COLO668 (cell line): ENCODE results near the gene AMDHD1.
"Not testable (repeated sequence)": the region's sequence is repeated elsewhere in the genome, so short reads cannot be mapped to it uniquely, and the experiment has no call there.

ENCODE experiments used
- DNase-seq: peaks from one replicate; lab custom pipeline; 2025; ENCODE audit not compliant: unreplicated experiment; lab: John Stamatoyannopoulos, UW

The AMDHD1 gene

GRCh38 chr12:95962222-95962621, 19.1 kb downstream of the AMDHD1 start:
- DNase-seq: peak; percentile 17

GRCh38 chr12:95963096-95963495, 20.0 kb downstream of the AMDHD1 start:
- DNase-seq: no peak

GRCh38 chr12:95966287-95966870, 23.2 kb downstream of the AMDHD1 start:
- DNase-seq: peak; percentile 22

DNA sequence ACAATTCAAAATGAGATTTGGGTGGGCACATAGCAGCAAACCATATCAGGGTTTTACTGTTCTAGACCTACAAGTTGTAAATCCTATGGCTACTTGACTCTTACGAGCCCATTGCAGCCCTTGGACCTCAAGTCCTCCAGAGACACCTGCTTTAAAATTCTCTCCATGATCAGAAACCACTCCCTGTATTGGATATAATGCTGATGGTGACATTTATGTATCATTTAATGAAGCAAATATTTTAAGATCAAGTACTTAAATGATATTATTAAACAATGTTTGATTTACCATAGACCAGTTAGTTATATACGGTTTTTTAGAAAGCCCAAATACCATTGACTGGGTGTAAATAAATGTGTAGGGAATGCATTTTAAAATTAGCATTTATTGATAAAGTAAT, 24.2 kb downstream of the AMDHD1 start:
- no peak for DNase-seq

DNA sequence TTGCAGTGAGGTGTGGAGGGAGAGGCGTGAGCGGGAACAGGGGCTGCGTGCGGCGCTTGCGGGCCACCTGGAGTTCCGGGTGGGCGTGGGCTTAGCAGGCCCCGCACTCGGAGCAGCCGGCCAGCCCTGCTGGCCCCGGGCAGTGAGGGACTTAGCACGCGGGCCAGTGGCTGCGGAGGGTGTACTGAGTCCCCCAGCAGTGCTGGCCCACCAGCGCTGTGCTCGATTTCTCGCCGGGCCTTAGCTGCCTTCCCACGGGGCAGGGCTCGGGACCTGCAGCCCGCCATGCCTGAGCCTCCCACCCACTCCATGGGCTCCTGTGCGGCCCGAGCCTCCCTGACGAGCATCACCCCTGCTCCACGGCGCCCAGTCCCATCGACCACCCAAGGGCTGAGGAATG, 26.0 kb downstream of the AMDHD1 start:
- not testable (repeated sequence) for DNase-seq

DNA sequence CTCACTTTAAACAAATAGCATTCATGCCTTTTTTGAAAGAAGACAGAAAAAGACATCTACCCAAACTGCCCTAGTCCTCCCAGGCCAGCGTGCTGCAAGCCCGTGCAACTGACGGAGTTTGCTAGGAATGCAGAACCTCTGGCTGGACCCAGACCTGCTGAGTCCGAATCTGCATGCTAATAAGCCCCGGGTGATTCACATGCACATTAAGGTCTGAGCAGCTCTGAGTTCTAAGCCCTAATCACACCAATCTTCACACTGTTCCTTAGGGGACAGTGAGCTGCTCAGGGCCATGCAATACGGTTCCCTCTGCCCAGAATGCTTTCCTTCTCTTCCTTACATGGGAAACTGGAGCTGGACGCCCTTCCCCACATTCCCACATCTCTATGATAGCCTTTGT, 27.8 kb downstream of the AMDHD1 start:
- no peak for DNase-seq

DNA sequence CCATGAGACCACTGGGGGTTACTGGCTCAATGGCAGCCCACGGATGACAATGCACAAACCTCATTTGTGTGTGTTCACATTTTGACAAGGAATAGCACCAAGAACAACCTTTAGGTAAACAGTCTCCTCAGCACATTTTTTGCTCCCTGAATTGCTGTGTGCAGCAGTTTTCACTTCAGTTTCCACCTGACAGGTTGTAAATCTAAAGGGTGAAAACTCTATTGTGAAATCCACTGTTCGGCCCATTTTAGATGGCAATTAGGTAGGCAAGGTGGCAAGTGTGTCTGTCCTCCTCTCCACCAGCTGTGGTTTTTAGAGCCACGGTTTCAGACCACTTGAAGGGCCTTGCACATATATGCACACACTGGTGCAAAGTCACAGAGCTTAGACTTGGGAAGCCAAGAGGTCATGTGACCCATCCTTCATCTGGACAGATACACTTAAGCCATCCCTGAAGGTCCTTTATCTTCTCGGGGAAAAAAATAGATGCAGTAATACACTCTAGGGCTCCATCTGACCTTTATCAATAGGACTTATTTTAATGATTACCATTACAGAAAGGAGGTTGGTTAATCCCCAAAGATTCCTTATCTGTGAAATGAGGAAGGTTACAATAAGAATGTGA, 29.8 kb downstream of the AMDHD1 start:
- DNase-seq: no peak

- DNase-seq: no peak
These were observed 31.2 kb downstream of the AMDHD1 start for GRCh38 chr12:95974358-95974757.

DNA sequence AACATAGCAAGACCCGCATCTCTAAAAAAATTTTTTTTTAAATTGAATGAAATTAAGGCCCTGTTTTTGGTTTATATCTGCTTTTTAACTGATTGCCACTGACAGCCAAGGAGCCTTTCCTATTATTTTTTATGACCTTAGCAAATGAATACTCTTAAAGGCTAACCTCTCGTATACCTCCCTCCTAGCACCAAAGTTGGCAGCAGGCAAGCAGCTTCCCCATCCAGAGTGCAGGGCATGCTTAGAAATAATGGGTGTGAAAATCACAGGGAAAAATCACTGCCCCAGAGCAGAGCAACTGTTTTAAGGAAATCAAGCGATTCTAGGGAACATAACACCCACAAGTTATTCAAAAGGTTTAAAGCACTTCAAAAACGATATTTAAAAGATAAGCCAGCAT, 32.4 kb downstream of the AMDHD1 start:
- no peak for DNase-seq

GRCh38 chr12:95976416-95976832, 33.3 kb downstream of the AMDHD1 start:
- DNase-seq: no peak

DNA sequence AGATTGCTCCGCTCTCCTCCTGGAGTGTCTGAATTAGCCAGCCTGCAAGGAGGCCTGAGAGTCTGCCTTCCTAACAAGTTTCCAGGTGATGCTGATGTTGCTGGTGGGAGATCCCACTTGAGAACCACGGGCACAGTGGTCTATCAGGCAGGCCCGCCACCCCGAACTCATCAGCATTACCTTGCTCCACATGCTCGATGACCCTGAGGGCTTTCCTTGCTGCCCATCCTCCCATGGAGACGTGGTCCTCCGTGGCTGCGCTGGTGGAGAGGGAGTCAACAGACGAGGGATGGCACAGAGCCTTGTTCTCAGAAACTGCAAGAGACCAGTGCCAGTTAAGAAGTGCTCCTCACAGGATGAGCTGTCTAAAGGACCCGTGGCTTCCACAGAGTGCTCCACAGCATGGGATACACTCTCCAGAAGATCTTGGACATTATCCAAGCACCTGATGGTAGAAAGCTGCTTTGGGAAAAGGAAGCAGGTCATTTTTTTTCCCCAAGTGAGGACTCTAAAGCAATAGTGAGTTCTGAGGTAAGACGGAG, 34.7 kb downstream of the AMDHD1 start:
- DNase-seq: no peak

- no peak for DNase-seq
These were observed 35.2 kb downstream of the AMDHD1 start for GRCh38 chr12:95978351-95978750.

DNA sequence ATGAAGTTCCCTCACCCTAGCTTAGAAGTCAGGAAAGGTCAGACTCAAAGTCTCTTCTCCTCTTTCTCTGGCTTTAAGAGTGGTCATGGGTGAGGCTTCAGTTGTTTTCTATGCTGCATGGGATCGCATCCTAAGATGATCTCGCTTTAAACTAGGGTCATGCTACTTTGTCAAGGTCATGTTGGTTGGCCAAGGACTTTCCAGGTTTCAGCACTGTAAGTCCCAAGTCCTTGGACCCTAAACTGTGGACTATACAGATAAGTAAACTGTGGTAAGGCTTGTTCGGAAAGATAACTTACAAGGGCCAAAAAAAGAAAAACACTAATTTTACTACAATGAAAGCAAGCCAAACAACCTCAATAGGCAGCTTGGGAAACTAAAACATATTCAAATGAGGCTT, 35.6 kb downstream of the AMDHD1 start:
- no peak for DNase-seq

- no peak for DNase-seq
These were observed 37.3 kb downstream of the AMDHD1 start for GRCh38 chr12:95980437-95980836.

- DNase-seq: no peak
These were observed 39.5 kb downstream of the AMDHD1 start for GRCh38 chr12:95982602-95983001.

GRCh38 chr12:95984682-95985081, 41.6 kb downstream of the AMDHD1 start:
- DNase-seq: no peak

- no peak for DNase-seq
These were observed 43.8 kb downstream of the AMDHD1 start for GRCh38 chr12:95986635-95987570.

DNA sequence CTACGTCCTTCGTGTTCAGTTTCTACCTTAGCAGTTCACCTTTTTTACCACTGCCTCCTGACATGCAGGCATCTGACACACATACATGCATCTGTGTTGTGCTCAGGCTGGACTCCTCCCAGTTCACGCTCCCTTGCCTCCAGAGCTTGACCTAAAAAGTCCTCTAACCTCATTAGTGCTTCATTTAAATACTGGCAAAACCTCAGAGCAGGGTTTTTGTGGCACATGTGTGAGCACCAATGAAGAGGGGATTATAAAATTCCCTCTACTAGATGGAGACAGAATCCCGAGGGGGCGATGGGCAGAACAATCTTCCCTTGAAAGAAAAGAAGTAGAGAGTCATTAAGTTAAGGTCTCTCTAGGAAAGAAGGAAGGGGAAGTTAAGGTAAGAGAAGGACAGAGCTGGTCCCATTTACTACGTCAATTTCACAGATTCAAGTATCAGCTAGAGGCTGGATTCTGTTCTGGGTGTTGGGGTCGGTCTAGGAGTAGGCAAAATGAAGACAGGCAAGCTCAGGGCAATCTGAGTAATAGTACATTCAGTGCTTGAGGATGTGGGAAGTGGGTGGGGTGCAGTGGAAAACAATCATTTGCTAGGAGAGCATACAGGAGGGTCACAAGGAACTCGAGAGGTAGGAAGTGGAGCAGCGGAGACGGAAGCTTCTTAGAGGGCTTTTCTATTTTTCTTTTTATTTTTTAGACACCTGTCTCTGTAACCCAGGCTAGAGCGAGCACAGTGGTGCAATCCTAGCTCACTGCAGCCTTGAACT, 45.6 kb downstream of the AMDHD1 start:
- DNase-seq: no peak

GRCh38 chr12:95989504-95990123, 46.5 kb downstream of the AMDHD1 start:
- DNase-seq: no peak

- DNase-seq: no peak
These were observed 47.0 kb downstream of the AMDHD1 start for GRCh38 chr12:95990136-95990535.

- no peak for DNase-seq
These were observed 50.8 kb downstream of the AMDHD1 start for GRCh38 chr12:95993907-95994306.
